GM13977 (cell line): ENCODE results near the gene SIPA1L2.

Experiments
- DNase-seq: peaks from one replicate; pipeline ENCODE4 v3.0.0; 2012; ENCODE audit warnings: low spot score
- CTCF ChIP-seq: IDR thresholded peaks from 2 replicates; pipeline ENCODE4 v1.5.1; 2012; ENCODE audit warnings: mild to moderate bottlenecking, control low read depth; ENCODE audit not compliant: insufficient read depth; ENCODE audit errors: extremely low read depth, missing control alignments
- in situ Hi-C: fragments of 300-500 bp; cut with MboI; formaldehyde crosslinking; loops from one replicate; pipeline ENCODE4 v1.12.0; 2022; ENCODE audit warnings: low sequenced_read_pairs, low pct_unique_long_range_greater_than_20kb, mixed read lengths, inconsistent platforms; ENCODE audit not compliant: unreplicated experiment

The SIPA1L2 gene

GRCh38 chr1:232630047-232630893, at the start of gene SIPA1L2:
SIPA1L2 (minus strand) TSS chr1:232630133; CDS start chr1:232515339, 114,794 bp downstream.
- in situ Hi-C loops = loop anchor here (10.0 kb wide), 1 partner anchor 605 kb away; no protein-coding TSS in a partner anchor
- DNase-seq = peak; percentile 100
- TF ChIP-seq CTCF = peak; percentile 39

GRCh38 chr1:232678185-232678886, 48.4 kb upstream of the SIPA1L2 start:
- DNase-seq = no peak
- no peak for TF ChIP-seq CTCF
- in situ Hi-C loops = no loop called here

- no peak for DNase-seq
- TF ChIP-seq CTCF = no peak
- in situ Hi-C loops = no loop called here
Measured at GRCh38 chr1:232676307-232676706, 46.4 kb upstream of the SIPA1L2 start.

- no peak for TF ChIP-seq CTCF
- in situ Hi-C loops = no loop called here
- DNase-seq = no peak
Measured at GRCh38 chr1:232675898-232676297, 46.0 kb upstream of the SIPA1L2 start.

- TF ChIP-seq CTCF = no peak
- no peak for DNase-seq
- in situ Hi-C loops = no loop called here
Measured at GRCh38 chr1:232675260-232675659, 45.3 kb upstream of the SIPA1L2 start.

- in situ Hi-C loops = no loop called here
- TF ChIP-seq CTCF = no peak
- DNase-seq = no peak
Measured at GRCh38 chr1:232673256-232673655, 43.3 kb upstream of the SIPA1L2 start.
